Epithelial cell of proximal tubule (primary cell): ENCODE data around the gene DOCK1. TPM values are rescaled to one million over a fixed set of nuclear protein-coding genes. Genes with fewer than 3 reads are reported as not detected.

ENCODE experiments used
- DNase-seq: peaks from one replicate; pipeline ENCODE4 v3.0.0-alpha.2; 2011; ENCODE audit warnings: low read depth
- H3K4me3 ChIP-seq: 2 replicates; pipeline ENCODE4 v1.5.1; 2011; ENCODE audit warnings: low read depth, mild to moderate bottlenecking, low read length
- total RNA-seq: library from RNA; depleted of rRNA; stranded (reverse); fragments of >200 nt; gene quantifications from 2 replicates; pipeline ENCODE4 v1.2.3, GENCODE V29; 2015
- TF ChIP-seq, protein P1 (sequence below): conservative IDR thresholded peaks from 2 replicates; pipeline ENCODE4 v1.5.1; 2012; ENCODE audit warnings: low read depth, mild to moderate bottlenecking, low read length

DOCK1 gene
- total RNA-seq, 1 donor from 2014 or later, result 31.9 TPM

DNA sequence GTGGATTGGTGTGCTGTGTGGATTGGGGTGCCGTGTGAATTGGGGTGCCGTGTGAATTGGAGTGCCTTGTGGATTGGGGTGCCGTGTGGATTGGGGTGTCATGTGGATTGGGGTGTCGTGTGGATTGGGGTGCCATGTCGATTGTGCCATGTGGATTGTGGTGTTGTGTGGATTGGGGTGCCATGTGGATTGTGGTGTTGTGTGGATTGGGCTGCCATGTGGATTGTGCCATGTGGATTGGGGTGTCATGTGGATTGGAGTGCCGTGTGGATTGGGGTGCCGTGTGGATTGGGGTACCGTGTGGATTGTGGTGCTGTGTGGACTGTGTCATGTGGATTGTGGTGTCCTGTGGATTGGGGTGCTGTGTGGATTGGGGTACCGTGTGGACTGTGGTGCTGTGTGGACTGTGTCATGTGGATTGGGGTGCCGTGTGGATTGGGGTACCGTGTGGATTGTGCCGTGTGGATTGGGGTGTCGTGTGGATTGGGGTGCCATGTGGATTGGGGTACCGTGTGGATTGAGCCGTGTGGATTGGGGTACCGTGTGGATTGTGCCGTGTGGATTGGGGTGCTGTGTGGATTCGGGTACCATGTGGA, 523.3 kb downstream of the DOCK1 start:
- DNase-seq, result no peak
- TF ChIP-seq, protein P1, sequence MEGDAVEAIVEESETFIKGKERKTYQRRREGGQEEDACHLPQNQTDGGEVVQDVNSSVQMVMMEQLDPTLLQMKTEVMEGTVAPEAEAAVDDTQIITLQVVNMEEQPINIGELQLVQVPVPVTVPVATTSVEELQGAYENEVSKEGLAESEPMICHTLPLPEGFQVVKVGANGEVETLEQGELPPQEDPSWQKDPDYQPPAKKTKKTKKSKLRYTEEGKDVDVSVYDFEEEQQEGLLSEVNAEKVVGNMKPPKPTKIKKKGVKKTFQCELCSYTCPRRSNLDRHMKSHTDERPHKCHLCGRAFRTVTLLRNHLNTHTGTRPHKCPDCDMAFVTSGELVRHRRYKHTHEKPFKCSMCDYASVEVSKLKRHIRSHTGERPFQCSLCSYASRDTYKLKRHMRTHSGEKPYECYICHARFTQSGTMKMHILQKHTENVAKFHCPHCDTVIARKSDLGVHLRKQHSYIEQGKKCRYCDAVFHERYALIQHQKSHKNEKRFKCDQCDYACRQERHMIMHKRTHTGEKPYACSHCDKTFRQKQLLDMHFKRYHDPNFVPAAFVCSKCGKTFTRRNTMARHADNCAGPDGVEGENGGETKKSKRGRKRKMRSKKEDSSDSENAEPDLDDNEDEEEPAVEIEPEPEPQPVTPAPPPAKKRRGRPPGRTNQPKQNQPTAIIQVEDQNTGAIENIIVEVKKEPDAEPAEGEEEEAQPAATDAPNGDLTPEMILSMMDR, result no peak
- H3K4me3 ChIP-seq, result no peak overlapping the region

DNA sequence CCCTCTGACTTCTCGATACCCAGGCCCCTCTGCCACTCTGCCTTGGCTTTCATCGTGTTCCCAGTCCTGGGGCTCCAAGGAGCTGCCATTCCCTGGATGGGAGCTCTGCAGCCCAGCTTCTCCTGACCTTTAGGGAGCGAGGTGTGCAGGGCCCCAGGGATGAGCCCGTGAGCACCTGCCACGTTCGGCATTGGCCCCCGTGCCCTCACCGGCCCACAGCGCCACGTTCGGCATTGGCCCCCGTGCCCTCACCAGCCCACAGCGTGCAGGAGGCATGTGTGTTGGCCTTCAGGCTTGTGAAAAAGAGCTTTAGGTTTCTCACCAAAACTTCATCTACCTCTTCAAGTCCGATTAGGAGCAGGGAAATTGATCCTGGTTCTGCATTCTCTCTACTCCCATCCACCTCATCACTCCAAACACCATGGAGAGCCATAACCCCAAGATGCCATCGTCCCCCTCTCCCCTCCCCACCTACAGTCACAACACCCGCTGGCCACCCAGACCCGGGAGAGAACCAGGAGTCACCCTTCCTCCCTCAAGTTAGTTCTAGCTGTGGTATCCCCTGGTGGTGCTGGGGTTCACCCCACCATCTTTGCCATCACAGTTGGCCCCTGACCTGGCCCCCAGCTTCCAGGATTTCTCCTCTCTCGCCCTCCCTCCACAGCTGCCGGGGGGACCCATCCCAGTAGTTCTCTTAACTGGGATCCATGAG, 524.5 kb downstream of the DOCK1 start:
- no peak overlapping the region for H3K4me3 ChIP-seq
- DNase-seq, result no peak
- TF ChIP-seq, protein P1, result no peak

DNA sequence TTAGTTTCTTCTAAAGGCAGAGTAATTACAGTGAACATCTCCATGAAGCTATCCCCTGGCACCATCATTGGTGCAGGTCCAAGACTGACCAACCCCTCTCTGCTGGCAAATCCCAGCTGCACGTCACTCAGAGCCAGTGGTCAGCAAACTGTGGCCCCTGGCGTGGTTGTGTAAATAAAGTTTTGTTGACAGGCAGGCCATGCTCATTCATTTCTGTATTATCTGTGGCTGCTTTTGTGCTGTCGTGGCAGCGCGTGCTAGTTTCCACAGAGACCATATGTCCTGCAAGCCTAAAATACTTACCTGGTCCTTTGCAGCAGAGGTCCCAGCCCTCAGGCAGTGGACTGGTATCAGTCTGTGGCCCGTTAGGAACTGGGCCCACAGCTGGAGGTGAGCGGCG, 526.3 kb downstream of the DOCK1 start:
- H3K4me3 ChIP-seq, result no peak overlapping the region
- DNase-seq, result no peak
- TF ChIP-seq, protein P1, result no peak

- TF ChIP-seq, protein P1, result no peak
- DNase-seq, result no peak
- no peak overlapping the region for H3K4me3 ChIP-seq
These were observed 528.8 kb downstream of the DOCK1 start for GRCh38 chr10:127434006-127434405.

GRCh38 chr10:127435246-127435645, 530.0 kb downstream of the DOCK1 start:
- TF ChIP-seq, protein P1, result no peak
- no peak overlapping the region for H3K4me3 ChIP-seq
- DNase-seq, result no peak

DNA sequence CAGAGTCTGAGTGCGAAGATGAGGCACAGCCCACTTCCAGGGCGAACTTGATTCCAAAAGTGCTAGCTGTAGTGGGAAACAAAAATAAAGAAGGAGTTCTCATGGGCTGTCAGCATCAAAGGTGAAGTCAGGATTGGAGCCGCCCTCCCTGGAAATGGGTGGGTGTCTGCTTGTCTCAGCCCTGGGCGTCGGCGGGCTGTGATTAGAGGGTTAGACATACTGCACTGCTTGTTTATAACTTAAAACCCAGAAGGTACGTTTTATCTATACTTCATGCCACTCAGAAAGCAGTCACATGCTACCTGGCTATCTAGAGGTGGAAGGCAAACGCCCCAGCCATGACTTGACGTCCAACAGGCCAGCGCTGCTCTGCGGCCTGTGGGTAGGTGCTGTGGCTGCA, 535.1 kb downstream of the DOCK1 start:
- TF ChIP-seq, protein P1, result no peak
- H3K4me3 ChIP-seq, result no peak overlapping the region
- DNase-seq, result no peak
